Activated CD8-positive, alpha-beta memory T cell treated with anti-CD3 and anti-CD28 coated beads, Interleukin-2, amount 50 U/mL, for 48 hours (primary cell): Measurements from ENCODE around the gene ABHD6.

Source experiments
- DNase-seq: peaks from one replicate; pipeline ENCODE4 v3.0.0-alpha.2; 2020

ABHD6 gene

DNA sequence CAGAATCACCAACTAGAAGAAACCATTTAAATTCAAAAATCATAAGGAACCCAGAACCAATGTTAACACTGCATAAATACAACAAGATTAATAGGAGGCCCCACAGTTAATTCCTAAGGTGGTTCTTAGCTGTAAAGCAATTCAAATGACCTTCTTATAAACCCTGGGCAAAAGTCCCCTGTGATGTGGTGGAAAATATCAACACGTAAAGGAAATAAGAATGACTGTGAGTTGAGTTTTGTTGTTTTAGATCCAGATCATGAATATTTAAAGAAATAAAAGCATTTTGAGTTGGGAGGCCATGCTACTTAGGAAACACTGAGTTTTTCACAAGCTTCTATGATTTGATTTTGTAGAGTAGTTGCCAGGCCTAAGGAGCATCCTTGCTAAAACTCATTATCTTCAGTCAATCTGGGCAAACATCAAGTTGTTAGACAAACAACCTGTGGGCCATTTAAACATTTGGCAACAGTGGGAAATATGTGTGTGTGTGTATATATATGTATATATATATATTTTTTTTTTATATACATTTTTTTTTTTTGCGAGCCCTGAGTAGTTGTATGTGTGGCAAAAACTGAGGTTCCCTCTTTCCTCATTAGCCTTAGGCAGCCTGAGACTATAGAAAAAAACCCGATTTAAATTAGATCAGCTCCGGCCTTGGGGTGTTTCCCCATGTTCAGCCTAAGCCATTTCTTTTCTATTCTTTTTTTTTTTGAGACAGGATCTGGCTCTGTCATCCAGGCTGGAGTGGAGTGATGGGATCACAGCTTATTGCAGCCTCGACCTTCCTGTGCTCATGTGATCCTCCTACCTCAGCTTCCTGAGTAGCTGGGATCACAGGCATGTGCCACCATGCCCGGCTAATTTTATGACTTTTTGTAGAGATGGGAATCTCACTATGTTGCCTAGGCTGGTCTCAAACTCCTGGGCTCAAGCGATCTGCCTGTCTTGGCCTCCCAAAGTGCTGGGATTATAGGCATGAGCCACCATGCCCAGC, 87.1 kb downstream of the ABHD6 start:
- no peak for DNase-seq

DNA sequence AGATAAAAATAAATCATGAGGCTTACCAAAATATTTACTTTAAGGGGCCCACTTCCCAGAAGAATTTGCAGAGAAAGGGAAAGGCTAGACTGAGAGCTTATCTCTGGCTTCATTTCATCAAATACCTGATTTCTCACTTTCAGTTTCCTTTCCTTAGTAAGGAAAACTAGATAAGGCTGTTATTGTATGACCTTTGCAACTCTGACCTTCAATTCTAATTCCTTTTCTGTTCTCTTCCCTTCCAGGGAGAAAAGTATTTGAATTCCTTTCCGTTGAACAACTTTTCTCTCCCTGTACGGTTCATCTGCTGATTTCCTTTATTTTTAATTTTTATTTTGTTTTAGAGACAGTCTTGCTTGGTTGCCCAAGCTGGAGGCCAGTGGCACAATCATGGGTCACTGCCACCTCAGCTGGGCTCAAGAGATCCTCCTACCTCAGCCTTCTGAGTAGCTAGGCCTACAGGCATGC, 88.0 kb downstream of the ABHD6 start:
- no peak for DNase-seq

DNA sequence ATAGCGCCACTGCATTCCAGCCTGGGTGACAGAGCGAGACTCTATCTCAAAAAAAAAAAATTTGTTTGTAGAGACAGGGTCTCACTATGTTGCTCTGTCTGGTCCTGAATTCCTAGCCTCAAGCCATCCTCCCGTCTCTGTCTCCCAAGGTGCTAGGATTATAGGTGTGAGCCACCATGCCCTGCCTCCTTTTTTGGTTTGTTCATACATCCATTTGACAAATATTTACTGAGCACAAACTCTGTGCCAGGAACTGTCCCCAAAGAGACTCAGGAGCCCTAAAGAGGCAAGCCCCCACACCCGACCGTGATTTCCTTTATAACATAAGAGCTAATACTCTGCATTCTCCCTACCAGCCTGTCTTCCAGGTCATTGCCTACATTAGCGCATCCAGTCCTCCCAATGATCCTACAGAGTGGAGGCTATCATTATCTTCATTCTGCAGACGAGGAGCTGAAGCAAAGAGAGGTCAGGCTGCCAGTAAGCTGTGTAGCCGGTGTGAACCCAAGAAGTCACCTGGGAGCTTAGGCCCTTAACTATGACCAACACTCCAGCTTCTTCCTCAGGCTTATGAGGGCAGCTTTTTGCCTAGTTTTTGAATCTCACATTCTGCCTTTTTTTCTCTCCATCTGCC, 88.8 kb downstream of the ABHD6 start:
- DNase-seq: no peak

DNA sequence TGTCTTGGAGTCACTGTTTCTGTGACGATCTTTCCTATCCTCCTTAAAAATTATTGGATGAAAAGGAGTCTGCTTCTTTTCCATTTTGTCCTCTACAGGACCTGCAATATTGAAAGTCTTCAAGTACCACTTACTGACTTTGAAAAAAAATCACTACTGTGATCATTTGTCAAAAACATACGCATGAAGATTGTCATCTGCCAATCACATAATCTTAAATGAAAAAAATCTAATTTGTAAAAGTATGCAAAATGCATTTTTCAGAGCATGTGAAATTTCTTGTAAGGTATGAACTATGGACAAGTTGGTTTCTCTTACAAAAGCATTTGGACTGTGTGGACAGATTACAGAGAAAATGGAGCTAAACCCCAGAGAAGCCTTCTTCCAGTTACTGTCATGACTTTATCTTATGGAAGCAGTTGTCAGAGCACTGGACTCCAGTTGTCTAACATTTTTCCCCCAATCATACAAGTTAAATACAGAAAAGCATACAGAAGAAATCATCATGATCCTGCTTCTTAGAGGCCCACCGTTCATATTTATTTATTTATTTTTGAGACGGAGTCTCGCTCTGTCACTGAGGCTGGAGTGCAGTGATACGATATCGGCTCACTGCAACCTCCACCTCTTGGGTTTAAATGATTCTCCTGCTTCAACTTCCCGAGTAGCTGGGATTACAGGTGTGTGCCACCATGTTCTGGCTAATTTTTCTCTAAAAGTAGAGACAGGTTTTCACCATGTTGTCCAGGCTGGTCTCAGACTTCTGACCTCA, 91.7 kb downstream of the ABHD6 start:
- no peak for DNase-seq

DNA sequence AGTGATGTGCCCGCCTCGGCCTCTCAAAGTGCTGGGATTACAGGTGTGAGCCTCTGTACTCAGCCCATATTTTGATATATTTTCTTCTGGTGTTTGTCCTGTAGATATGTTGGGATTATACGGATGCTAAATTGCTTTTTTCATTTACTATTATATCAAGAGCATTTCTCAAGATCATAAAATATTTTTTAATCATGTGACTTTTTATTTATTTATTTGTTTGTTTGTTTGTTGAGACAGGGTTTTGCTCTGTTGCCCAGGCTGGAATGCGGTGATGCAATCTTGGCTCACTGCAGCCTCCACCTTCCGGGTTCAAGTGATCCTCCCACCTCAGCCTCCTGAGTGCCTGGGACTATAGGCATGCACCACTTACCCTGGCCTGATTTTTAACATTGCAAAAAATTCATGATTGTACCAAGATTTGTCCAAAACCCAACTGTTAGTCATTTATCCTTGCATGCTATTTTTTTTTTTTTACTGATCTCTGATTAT, 92.4 kb downstream of the ABHD6 start:
- DNase-seq: no peak

DNA sequence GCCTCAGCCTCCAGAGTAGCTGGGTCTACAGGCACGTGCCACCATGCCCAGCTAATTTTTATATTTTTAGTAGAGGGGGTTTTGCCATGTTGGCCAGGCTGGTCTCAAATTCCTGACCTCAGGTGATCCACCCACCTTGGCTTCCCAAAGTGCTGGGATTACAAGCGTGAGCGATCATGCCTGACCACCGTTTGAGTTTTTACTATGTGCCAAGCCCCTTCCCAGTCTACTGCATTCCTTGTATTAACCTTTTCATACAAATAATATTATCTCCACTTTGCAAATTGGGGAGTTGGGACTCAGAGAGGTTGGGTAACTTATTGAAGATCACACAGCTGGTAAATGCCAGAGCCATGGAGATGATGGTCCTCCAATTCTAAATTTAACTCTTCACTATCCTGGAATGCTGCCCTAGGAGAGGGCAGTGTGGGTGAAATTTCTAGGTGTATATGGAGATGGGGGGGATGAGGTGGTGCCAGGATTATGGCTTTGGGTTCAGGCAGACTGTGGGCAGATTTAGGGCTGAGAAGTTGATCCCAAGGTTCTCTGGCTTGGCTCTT, 94.1 kb downstream of the ABHD6 start:
- no peak for DNase-seq

DNA sequence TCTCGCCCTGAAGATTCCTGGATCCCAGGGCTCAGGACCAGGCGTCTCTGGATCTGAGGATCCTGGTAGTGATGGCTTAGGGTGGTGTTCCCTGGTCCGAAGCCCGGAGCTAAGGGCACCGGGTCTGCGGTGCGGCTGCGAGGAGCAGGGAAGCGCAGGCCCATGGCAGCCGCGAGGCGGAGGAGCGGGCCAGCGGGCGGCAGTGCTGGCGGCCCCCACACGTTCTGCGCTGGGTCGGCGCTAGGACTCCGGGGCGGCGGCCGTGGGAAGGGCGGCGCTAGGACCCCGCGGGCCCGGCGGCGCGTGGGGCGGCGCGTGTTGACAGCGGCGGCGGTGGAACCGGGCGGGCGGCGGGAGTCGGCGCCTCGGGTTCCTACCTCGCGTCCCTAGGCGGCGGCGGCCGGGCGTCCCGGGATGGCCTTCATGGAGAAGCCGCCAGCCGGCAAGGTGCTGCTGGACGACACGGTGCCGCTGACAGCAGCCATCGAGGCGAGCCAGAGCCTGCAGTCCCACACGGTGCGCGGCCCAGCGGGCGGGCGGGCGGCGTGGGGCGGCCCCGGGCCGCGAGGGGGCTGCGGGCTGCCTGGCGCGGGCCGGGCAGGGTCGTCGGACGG, 95.1 kb downstream of the ABHD6 start, which contains the start of gene PXK:
TSS of gene PXK (plus strand) at position 318 of the 614 bp plus-strand sequence. CDS start at position 415, 97 bp downstream.
- peak; percentile 91 for DNase-seq

DNA sequence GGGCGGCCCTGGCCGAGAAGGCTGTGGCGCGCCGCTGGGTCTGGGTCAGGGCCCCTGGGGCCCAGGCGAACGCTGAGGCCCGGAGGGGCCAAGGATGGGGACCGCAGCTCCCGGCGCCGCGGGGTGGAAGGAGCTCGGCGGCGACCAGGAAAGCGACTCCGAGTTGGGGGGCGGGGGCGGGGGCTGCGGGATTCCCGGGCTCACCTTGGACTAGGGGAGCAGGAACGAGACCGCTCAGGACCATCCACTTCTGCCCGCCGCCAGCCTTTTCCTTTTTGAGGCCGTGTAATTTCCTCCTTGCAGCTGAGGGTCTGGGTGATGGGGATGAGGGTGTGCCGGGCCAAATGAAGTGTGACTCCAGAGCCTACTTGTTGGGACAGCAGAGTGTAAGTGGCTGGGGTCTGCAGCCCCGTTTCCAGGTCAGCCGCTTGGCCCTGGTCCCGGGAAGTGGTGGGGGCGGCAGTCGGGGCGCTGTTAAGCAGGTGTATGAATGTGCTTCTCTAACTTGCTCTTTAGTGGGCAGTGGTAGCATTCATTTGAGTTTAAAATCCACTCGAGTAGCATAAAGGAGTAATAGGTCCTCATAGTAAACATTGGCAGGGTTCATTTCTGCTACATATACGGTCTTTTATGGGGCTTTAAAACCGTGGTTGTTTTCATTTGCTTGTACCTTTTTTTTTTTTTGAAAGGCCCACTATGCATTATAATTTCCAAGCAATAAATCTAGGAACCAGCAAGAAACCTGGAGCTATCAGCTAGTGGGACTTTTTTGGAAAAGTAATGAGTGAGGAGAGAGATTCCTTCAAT, 95.8 kb downstream of the ABHD6 start:
- DNase-seq: peak; percentile 65

DNA sequence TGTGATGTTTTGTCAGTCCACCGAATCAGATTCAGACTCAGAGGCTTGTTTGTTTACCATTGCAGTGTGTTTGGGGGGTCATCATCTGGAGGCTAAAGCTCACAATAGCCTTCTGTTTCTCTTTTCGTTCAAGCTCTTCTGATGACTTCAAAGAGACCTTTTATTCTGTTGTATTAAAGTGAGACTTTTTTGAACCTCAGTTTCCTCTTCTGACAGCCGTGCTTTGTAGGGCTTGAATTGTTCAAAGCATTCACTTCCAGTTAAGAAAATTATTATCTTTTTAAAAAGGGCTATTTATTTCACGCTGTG, 96.4 kb downstream of the ABHD6 start:
- no peak for DNase-seq

DNA sequence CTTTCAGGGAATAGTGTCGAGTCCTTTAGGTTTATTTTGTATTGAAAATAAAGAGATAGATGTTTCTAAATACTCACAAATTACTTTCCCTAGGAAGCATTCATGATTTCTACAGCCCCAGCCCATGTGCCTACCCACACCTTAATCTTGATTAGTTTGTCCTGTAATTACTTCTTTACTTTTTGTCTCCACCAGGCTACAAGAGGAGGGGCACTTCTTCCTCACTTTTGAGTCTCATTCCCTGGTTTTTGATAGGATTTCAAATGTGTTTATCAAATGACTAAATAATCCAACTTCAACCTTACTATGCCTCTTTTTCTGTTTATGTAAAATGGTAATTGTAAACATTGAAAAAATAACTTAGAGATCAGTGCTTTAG, 96.9 kb downstream of the ABHD6 start:
- DNase-seq: no peak

DNA sequence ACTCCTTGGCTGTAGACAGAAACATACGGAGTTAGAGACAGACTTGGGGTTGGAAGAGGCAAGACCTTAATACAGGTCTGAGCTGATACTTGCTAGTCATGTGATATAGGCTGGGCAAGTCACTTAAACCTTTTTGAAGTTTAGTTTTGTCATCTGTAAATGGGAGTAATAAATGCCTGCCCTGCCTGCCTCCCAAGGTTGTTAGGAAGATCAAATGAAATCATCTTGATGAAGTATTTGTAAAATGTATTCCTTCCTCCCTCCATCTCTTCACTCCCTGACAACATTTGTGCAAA, 98.0 kb downstream of the ABHD6 start:
- DNase-seq: no peak

DNA sequence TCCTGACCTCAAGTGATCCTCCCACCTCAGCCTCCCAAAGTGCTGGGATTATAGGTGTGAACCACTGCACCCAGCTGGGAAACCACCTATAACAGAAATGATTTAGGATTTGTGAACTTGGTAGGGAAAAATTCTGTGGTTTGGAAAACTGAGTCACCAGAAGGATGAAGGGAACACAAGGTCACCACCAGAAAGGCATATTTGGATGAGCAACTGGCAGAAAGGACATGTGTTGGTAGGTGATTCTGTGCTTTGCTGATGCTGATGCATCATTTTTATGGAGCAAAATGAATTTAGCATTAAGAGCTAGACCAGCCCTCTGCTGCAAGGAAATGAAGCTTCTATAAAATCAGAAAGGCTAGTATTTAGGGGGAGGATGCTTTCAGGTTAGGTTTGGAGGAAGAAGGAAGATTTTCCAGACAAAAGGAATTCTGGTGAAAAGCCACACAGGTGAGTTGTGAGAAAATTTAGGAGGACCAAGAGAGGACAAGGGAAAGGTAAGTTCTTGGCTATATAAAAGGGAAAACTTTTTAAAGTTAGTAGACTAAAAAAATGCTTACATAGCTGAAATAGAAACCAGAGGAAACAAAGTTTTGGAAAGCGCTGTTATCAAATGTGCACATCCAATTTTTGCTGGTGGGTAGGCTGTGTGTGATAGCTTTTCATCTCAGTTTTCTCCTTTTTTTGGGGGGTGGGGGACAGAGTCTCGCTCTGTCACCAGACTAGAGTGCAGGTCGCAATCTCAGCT, 98.7 kb downstream of the ABHD6 start:
- DNase-seq: no peak

DNA sequence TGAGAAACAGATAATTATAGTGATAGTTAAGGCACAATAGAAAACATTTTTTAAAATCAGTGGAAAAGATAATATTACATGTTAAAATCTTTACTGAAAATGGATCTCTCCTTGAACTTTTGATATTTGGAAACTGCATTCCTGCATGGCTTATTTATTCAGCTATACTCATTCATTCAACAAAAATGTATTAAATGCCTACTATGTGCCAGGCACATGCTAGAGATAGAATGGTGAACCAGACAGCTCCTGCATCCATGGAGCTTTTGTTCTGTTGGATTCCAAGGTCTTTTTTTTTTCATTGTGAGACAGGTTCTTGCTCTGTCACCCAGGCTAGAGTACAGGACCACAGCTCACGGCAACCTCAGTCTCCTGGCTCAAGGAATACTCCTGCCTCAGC, 99.6 kb downstream of the ABHD6 start:
- no peak for DNase-seq

DNA sequence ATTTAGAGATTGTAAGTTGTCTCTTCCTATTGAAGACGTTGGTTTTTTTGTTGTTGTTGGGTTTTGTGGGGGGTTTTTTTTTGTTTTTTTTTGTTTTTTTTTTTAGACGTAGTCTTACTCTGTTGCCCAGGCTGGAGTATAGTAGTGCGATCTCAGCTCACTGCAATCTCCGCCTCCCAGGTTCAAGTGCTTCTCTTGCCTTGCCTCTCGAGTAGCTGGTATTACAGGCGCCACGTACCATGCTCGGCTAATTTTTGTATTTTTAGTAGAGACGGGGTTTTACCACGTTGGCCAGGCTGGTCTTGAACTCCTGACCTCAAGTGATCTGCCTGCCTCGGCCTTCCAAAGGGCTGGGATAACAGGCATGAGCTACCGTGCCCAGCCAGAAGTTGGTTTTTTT, 101.6 kb downstream of the ABHD6 start:
- peak; percentile 7 for DNase-seq

DNA sequence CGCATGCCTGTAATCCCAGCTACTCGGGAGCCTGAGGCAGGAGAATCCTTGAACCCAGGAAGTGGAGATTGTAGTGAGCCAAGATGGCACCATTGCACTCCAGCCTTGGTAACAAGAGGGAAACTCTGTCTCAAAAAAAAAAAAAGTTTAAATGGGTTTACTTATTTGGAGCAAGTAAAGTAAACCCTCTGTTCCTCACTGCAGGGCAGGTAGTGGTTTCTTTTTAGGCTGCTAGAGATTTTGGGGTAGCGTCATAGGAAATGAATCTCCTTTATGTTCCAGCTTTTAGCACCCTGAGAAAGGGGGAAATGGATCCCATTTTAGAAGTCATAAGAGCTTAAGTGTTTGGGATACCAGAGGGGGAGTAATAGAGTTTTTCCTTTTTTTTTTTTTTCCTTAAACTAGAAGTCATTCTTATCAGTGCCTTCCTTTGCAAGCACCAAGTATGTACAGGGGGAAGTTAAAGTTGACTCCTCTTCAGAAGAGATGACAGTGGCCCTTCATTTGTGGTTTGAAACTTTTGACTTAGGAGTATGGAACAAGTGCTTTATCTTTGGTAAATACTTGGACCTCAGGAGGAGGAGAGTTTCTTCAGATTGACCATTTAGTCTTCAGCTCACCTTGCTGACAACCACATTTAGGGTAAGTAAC, 103.1 kb downstream of the ABHD6 start:
- no peak for DNase-seq

DNA sequence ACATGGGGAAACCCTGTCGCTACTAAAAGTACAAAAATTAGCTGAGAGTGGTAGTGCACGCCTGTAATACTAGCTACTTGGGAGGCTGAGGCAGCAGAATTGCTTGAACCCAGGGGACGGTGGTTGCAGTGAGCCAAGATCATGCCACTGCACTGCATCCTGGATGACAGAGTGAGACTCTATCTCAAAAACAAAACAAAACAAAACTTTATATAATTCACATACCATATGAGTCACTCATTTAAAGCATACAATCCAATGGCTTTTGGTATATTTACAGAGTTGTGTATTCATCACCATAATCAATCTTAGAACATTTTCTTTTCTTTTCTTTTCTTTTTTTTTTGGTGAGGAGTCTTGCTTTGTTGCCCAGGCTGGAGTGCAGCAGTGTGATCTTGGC, 103.8 kb downstream of the ABHD6 start:
- DNase-seq: peak; percentile 25

DNA sequence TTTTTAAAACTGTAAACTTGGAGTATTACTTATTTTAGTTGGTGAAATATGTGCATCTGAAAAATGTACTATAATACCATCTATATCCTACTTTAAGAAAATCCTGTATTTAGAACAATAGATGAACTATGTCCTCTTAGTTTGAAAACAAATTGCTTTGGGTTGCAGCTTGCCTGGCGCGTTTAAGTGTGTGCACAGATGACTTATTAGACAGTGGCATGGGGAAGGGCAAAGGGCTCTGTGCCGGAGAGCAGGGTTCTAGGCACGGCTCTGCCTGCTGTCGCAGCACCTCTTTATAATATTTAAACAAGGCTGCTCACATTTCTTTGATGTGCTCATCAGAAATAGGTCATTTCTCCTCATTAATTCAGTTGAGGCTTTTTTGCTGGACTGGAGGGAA, 105.1 kb downstream of the ABHD6 start:
- DNase-seq: peak; percentile 29
